ENCODE data around the gene LTBP3. TPM values are rescaled to one million over a fixed set of nuclear protein-coding genes. Genes with fewer than 3 reads are reported as not detected.
A peak's percentile ranks its signal among the peaks of the same experiment; 100 is the strongest.

LTBP3 gene
- total and polyA plus RNA-seq, 9 of the 15 experiments (the other 6 are each of a cell fraction or from before 2014, with no cell fraction given) = 0.06 to 20.5 (median 4.8) TPM

GRCh38 chr11:65502555-65503367 lies 55.4 kb downstream of the LTBP3 start (continued):
- TF ChIP-seq CREB1 (IDR thresholded peaks at IDR 0.05) (peak; percentile 54), CREB1 (CRISPR knock-in tag; IDR thresholded peaks at IDR 0.05) (peak; percentile 34; the same call in 1 of the 2 replicates), MLX (CRISPR knock-in tag; conservative IDR thresholded peaks at IDR 0.05) (peak in 1 of 2 experiments; percentile 93; a peak in 2 of 4 replicates), STAT5B (CRISPR knock-in tag; IDR thresholded peaks at IDR 0.05) (no peak), TOE1 (IDR thresholded peaks at IDR 0.05; ENCODE audit: borderline replicate concordance) (no peak), TOE1 (CRISPR knock-in tag; IDR thresholded peaks at IDR 0.05; ENCODE audit: borderline replicate concordance, low read depth) (peak; percentile 54; the same call in 1 of the 2 replicates), KHSRP (IDR thresholded peaks at IDR 0.05) (peak; percentile 92), ZBTB26 (CRISPR knock-in tag; IDR thresholded peaks at IDR 0.05) (peak; percentile 96), PHB (CRISPR knock-in tag; IDR thresholded peaks at IDR 0.05) (peak; percentile 55; the same call in 1 of the 2 replicates), NONO (IDR thresholded peaks at IDR 0.05; ENCODE audit: low read depth in 2 of 2, low read length in 1 of 2) (peak in 1 of 2 experiments; percentile 34; a peak in 1 of 4 replicates), ZNF584 (CRISPR knock-in tag; IDR thresholded peaks at IDR 0.05; ENCODE audit: low read depth) (no peak), ATF3 (IDR thresholded peaks at IDR 0.05) (peak; percentile 57; the same call in 1 of the 2 replicates), ATF3 (CRISPR knock-in tag; conservative IDR thresholded peaks at IDR 0.05) (peak; percentile 19; the same call in 1 of the 2 replicates), OTX1 (CRISPR knock-in tag; IDR thresholded peaks at IDR 0.05) (peak; percentile 98), TCFL5 (CRISPR knock-in tag; conservative IDR thresholded peaks at IDR 0.05) (0 out of 2 replicates have a peak, but pooled peaks have one; percentile 19), ZNF274 (IDR thresholded peaks at IDR 0.05; ENCODE audit: borderline replicate concordance, low read depth, low read length) (no peak), RFX5 (IDR thresholded peaks at IDR 0.05; ENCODE audit: low read depth, low read length) (peak; percentile 61; the same call in 1 of the 2 replicates), PTBP1 (IDR thresholded peaks at IDR 0.05; ENCODE audit: low read depth, low read length) (0 out of 2 replicates have a peak, but pooled peaks have one; percentile 59), SAP30 (IDR thresholded peaks at IDR 0.05; ENCODE audit: borderline replicate concordance, insufficient read depth, low read depth, low read length, poor library complexity, severe bottlenecking) (no peak), CSDE1 (IDR thresholded peaks at IDR 0.05) (peak in 1 of 2 experiments; percentile 52; a peak in 1 of 4 replicates), CHD1 (IDR thresholded peaks at IDR 0.05; ENCODE audit: low read length) (peak; percentile 100), SMARCC2 (IDR thresholded peaks at IDR 0.05; ENCODE audit: low read depth) (no peak), ZNF316 (IDR thresholded peaks at IDR 0.05) (no peak), ZNF77 (CRISPR knock-in tag; IDR thresholded peaks at IDR 0.05) (peak; percentile 88), ARHGAP35 (IDR thresholded peaks at IDR 0.05; ENCODE audit: partially characterized antibody) (peak; percentile 51), TCF3 (CRISPR knock-in tag; IDR thresholded peaks at IDR 0.05) (peak; percentile 48; the same call in 1 of the 2 replicates)
